Activated CD8-positive, alpha-beta memory T cell treated with anti-CD3 and anti-CD28 coated beads, Interleukin-2, amount 50 U/mL, for 24 hours (primary cell): ENCODE measurements around the gene NMNAT3.
"Not testable (repeated sequence)": the region's sequence is repeated elsewhere in the genome, so short reads cannot be mapped to it uniquely, and the experiment has no call there.

Experiments
- DNase-seq: peaks from one replicate; pipeline ENCODE4 v3.0.0-alpha.2; 2020; ENCODE audit errors: extremely low read depth

Gene NMNAT3

DNA sequence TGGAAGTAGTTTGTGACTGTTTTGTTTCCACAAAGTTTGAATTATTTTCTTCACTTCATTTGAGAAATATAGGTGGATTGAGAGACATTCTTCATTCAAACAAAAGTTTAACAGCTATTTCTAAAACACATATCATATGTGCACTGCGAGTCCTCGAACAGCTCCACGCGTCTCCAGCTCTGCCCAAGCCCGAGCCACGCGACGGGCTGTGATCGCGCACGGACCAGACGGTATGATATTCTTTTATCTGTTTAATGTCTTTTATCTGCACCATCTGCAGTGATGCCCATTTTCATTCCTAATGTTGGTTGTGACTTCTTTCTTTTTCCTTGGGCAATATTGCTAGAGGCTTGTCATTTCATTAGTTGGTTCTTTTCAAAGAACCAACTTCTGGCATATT, 94.1 kb downstream of the NMNAT3 start:
- DNase-seq = not testable (repeated sequence)

DNA sequence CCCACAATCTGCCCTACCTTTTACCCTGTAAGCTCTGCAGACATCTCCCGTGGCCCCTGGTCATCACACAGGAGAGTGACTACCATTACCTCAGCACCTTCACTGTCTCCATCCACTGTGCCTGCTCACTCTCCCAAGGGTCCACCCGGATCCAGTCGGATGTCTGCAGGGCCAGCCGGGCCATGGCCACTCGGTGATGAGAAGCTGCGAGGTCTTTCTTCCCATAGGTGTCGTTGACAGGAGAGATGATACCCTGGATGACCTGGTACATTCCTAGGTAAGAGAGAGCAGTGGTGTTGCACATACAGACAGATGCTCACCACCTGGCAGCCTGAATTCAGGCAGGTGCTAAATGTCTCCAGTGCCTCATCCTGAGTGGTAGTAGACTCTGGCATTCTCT, 99.0 kb downstream of the NMNAT3 start:
- DNase-seq = no peak

GRCh38 chr3:139577909-139578308, 99.9 kb downstream of the NMNAT3 start:
- DNase-seq = no peak

- DNase-seq = no peak
Observed at GRCh38 chr3:139577346-139577745, 100.4 kb downstream of the NMNAT3 start.

GRCh38 chr3:139574026-139574947, 103.5 kb downstream of the NMNAT3 start:
- no peak for DNase-seq

DNA sequence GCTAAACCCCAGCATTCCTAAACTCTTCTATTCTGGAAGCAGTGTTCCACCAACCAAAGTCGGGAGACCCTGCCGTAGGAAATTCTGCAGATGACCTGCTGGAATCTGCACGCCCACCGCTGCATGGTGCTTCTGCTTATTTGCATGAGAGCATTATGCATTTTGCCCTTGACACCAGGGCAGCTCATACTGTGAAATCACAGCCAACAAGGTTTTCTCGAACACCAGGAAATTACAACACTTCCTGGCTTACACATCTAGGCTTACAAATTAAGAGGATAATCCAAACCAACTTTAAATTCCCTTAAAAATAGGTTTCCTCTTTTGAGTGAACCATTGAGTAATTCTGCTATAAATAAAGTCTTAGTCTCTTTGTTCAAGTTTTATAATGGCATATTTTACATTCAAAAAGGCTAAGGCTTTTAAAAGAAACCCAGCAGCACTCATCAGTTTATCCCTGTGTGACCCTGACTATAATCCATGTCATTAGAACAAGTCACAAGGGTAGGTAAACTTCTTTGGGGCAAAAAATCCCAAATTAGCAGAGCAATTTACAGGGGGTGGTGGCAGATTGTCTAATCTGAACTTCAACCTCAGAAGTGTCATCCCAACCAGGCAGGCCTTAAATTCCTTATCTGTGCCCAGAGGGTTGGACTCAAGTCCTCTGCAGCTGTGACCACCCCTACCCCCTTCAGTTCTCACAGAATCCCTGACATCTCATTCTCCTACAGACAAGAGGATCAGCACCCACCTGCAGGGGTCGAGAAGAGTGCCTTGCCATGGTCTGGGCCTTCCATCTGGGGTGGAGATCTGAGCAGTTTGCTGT, 104.7 kb downstream of the NMNAT3 start:
- no peak for DNase-seq

- no peak for DNase-seq
Observed at GRCh38 chr3:139571711-139572110, 106.1 kb downstream of the NMNAT3 start.

GRCh38 chr3:139564294-139564861, 113.4 kb downstream of the NMNAT3 start:
- no peak for DNase-seq

- no peak for DNase-seq
Observed at GRCh38 chr3:139561959-139562676, 115.7 kb downstream of the NMNAT3 start.

DNA sequence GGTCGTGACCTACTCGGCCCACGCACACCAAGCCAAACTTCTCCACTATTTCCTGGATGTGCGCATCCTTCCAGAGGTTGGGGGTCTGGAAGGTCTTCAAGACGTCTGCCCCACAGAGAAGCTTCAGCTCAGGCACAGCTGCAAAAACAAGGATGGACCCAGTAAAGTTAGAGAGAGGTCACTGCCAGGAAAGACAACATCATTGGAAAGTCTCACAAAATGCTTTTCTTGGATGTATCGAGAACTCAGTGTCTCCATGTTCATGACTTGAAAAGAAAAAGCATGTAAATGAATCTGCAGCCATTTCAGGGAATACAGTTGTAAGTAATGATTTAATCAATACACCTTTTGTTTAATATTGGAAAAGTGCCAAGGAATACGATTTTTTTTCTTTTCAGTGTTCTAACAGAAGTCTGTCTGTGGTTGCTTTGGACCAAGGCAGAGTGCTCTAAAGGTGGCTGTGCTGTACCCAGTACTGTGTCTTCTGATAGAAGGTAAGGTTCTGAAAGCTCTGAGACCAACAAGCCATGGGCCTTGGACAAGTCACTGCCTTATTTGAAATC, 116.4 kb downstream of the NMNAT3 start:
- DNase-seq = no peak

GRCh38 chr3:139560411-139560810, 117.4 kb downstream of the NMNAT3 start:
- DNase-seq = no peak

DNA sequence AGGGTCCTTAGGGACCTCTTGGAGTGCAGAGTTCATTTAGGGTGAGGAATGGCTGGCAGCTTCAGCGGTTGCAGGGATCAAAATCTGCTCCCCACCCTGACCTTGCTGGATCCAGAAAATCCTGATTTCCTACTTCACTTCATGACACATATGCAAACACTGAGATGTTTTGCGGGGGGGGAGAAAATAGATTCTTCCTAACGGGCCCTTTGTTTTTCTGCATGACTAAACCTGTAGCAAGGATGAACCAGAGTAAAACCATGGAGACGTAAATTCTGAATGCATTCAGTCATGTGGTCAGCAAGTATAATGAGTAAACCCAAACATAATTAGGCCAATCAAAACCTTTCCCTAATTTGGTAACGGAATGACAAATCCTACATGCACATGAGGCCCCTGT, 118.2 kb downstream of the NMNAT3 start:
- DNase-seq = no peak

GRCh38 chr3:139558351-139559266, 119.2 kb downstream of the NMNAT3 start:
- DNase-seq = no peak

DNA sequence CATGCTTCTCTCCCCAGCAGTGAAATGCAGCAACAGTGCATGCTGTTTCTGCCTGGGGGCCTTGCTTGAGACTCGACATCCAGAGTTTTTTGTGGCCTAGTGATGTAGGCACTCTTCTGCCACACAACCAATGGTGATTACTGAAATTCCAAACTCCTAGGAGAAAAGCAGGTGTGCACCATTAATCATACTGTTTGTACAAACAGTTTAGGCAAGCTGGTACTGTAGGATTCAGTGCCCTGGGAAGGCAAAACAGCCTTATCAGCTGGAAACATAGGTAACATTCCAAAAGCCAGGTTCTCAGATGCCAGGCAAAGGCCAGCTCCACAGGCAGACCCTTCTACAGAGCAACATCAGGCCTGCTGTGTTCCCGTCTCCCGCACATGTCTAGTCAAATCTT, 120.7 kb downstream of the NMNAT3 start:
- no peak for DNase-seq

DNA sequence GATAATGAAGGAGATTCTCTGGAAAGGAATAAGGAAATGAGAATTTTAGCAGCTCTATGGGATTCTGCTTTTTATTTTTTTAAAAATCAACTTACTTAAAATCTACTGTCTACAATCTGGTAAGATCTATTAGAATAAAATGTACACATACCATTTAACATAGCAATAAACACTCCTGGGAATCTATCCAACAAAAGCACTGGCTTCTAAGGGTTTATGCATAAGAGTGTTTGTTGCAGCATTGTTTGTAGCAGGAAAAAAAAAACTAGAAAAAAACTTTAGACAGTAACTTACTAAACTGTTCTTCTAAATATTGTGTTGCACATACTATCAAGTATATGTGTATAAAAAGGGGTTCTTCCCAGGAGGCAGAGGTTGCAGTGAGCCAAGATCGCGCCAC, 122.5 kb downstream of the NMNAT3 start:
- DNase-seq = no peak

GRCh38 chr3:139554628-139555027, 123.1 kb downstream of the NMNAT3 start:
- DNase-seq = no peak

DNA sequence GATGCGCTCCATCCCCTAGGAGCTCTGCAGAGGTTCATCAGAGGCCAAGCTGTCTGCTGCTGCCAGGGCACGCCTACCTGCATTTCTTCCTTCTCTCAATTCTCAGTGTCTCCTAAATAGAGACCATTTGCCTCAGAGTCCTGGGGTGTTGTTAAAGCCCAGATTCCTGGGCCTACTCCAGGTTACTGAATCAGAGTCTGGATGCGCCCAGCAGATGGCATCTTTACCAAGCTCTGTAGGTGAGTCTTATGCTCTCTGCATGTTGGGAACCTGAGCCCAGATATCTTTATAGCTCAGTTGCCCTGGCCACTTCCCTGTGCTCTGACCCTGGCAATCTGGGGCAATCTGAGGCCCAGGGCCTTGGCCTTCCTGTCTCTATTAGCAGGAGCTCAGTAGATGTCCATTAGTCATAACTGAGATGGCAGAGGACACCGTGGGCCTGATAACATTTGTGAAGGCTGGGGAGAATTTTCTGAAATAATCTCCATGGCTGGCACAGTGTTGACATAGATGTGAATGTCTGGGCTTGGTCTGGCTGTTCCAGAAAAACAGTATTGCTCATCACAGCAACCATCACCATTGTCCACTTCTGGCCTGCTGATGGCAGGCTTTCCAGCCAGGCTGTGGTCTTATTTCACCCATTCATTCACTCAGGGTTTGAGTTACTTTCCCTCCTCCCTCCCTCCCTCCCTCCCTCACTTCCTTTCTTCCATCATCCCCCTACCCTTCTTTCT, 125.0 kb downstream of the NMNAT3 start:
- DNase-seq = no peak

- DNase-seq = no peak
Observed at GRCh38 chr3:139548801-139549200, 129.0 kb downstream of the NMNAT3 start.

DNA sequence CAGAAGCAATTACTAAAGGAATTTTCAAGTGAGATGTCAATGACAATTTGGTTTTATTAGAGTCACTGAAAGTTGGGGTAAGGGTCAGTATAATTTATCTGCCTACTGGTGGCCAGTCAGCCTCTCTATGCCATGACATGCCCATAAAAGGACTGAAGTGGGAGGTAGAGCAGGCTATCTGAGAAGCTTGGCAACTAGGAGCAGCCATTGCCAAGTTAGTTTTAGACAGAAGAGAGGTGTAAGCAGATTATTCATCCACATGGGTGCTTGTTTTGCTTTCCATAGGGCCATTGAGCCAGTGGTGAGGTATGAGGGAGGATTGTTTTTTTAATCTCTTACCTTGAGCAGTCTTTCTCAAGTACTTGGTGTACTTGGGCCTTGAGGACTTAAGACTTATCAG, 130.1 kb downstream of the NMNAT3 start:
- DNase-seq = no peak

DNA sequence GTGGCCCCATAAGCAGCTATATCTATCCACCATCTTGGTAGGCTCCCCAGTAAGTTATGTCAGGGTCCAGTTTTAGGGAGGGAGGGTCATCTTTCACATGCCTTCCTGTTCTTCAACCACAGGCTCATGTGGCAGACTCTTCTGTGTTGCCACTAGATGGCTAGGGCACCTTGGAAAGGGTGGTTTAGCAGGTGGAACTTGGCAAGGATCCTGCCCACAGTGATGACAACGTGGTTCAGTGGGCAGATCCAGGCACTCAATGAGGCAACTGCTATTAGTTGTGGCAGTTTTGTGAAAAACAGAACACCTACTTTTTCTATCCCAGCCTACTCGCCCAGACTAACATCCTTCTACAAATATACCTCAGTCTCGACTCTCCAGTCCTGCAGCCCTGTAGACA, 131.0 kb downstream of the NMNAT3 start:
- no peak for DNase-seq
